ENCODE results near the gene SLC39A13. TPM values are rescaled to one million over a fixed set of nuclear protein-coding genes. Genes with fewer than 3 reads are reported as not detected.

The SLC39A13 gene
- total and polyA plus RNA-seq, 2 of the 13 experiments (the other 11 are each of a cell fraction or from before 2014, with no cell fraction given): 15.3 to 30.5 TPM

- TF ChIP-seq IRF2 (CRISPR knock-in tag; IDR thresholded peaks at IDR 0.05): peak; percentile 79; the same call in 1 of the 2 replicates
- no peak for TF ChIP-seq ZNF354B (CRISPR knock-in tag; IDR thresholded peaks at IDR 0.05)
- peak; percentile 94 for TF ChIP-seq HOXA5 (CRISPR knock-in tag; IDR thresholded peaks at IDR 0.05)
- TF ChIP-seq BRF2 (CRISPR knock-in tag; IDR thresholded peaks at IDR 0.05): no peak
- no peak for TF ChIP-seq MBNL3 (CRISPR knock-in tag; conservative IDR thresholded peaks at IDR 0.05)
- TF ChIP-seq BCLAF1 (IDR thresholded peaks at IDR 0.05): no peak
- no peak for TF ChIP-seq TCF7L2 (IDR thresholded peaks at IDR 0.05; ENCODE audit: low read depth, low read length)
- no peak for TF ChIP-seq MIER2 (CRISPR knock-in tag; IDR thresholded peaks at IDR 0.05)
- no peak for TF ChIP-seq ZNF33B (CRISPR knock-in tag; IDR thresholded peaks at IDR 0.05)
- TF ChIP-seq TOE1 (CRISPR knock-in tag; IDR thresholded peaks at IDR 0.05): no peak
- no peak for TF ChIP-seq SOX13 (IDR thresholded peaks at IDR 0.05)
- no peak; a peak in 1 of 4 replicates for TF ChIP-seq SOX13 (CRISPR knock-in tag; conservative IDR thresholded peaks at IDR 0.05 in 1 of 2, IDR thresholded peaks at IDR 0.05 in 1 of 2)
- 0 out of 2 replicates have a peak, but pooled peaks have one; percentile 9 for TF ChIP-seq ZNF281 (CRISPR knock-in tag; IDR thresholded peaks at IDR 0.05; ENCODE audit: borderline replicate concordance)
- TF ChIP-seq PCBP2 (optimal IDR thresholded peaks at IDR 0.05; ENCODE audit: low read depth, low read length, poor library complexity, severe bottlenecking): no peak
- 0 out of 2 replicates have a peak, but pooled peaks have one; percentile 14 for TF ChIP-seq TFE3 (CRISPR knock-in tag; IDR thresholded peaks at IDR 0.05)
- 0 out of 2 replicates have a peak, but pooled peaks have one; percentile 21 for TF ChIP-seq ZNF557 (CRISPR knock-in tag; IDR thresholded peaks at IDR 0.05)
- peak; percentile 52; the same call in 1 of the 2 replicates for TF ChIP-seq SMAD3 (CRISPR knock-in tag; IDR thresholded peaks at IDR 0.05)
- TF ChIP-seq ZGPAT (CRISPR knock-in tag; IDR thresholded peaks at IDR 0.05): peak; percentile 42; the same call in 1 of the 2 replicates
Measured at GRCh38 chr11:47426062-47426956, 17.9 kb downstream of the SLC39A13 start, which contains the start of gene PSMC3 (continued).
